Stimulated activated CD4-positive, alpha-beta T cell treated with anti-CD3 and anti-CD28 coated beads, Interleukin-12 subunit alpha, Interleukin-12 subunit beta, amount 100 ng/mL, for 24 hours (primary cell): Measurements from ENCODE around the gene CAMTA1.

Experiments used
- DNase-seq, 2 experiments: peaks; one replicate each; pipeline ENCODE4 v3.0.0-alpha.2; 2020; ENCODE audit warnings: low read depth in 2 of 2

CAMTA1 gene

GRCh38 chr1:7531562-7532340 is 746.5 kb downstream of the CAMTA1 start:
- no peak for DNase-seq

- DNase-seq: no peak
Observed at GRCh38 chr1:7533006-7533405, 747.8 kb downstream of the CAMTA1 start.

GRCh38 chr1:7534061-7534825 is 749.0 kb downstream of the CAMTA1 start:
- no peak for DNase-seq

GRCh38 chr1:7535016-7535415 is 749.8 kb downstream of the CAMTA1 start:
- DNase-seq: no peak

- no peak for DNase-seq
Observed at GRCh38 chr1:7535934-7536878, 751.0 kb downstream of the CAMTA1 start.

GRCh38 chr1:7536891-7537591 is 751.8 kb downstream of the CAMTA1 start:
- DNase-seq: no peak

GRCh38 chr1:7538033-7538432 is 752.8 kb downstream of the CAMTA1 start:
- no peak for DNase-seq

GRCh38 chr1:7538849-7539768 is 753.9 kb downstream of the CAMTA1 start:
- DNase-seq: no peak

- DNase-seq: peak in 1 of 2 experiments; percentile 17
Observed at GRCh38 chr1:7539769-7540175, 754.5 kb downstream of the CAMTA1 start.

GRCh38 chr1:7540816-7541215 is 755.6 kb downstream of the CAMTA1 start:
- DNase-seq: no peak

GRCh38 chr1:7541629-7542028 is 756.4 kb downstream of the CAMTA1 start:
- no peak for DNase-seq

GRCh38 chr1:7543718-7544090 is 758.5 kb downstream of the CAMTA1 start:
- no peak for DNase-seq

GRCh38 chr1:7549277-7550161 is 764.3 kb downstream of the CAMTA1 start:
- peak in 1 of 2 experiments; percentile 39 for DNase-seq

- DNase-seq: no peak
Observed at GRCh38 chr1:7550261-7550865, 765.1 kb downstream of the CAMTA1 start.

- no peak for DNase-seq
Observed at GRCh38 chr1:7550981-7551380, 765.7 kb downstream of the CAMTA1 start.

- no peak for DNase-seq
Observed at GRCh38 chr1:7551442-7551841, 766.2 kb downstream of the CAMTA1 start.

- DNase-seq: no peak
Observed at GRCh38 chr1:7552402-7552801, 767.1 kb downstream of the CAMTA1 start.

GRCh38 chr1:7553042-7553690 is 767.9 kb downstream of the CAMTA1 start:
- DNase-seq: no peak
